Spinal cord (tissue), 10 donors: ENCODE measurements around the gene KIAA1217. TPM values are rescaled to one million over a fixed set of nuclear protein-coding genes. Genes with fewer than 3 reads are reported as not detected.

Experiments used
- DNase-seq, 6 donors: peaks; one replicate each; pipeline versions ENCODE4 v3.0.0 to v3.0.0-alpha.2; 2013 to 2015; ENCODE audit warnings: low spot score in 6 of 6, low read depth in 4 of 6
- H3K27ac ChIP-seq: one replicate; pipeline ENCODE4 v1.5.1; 2013; ENCODE audit warnings: low read depth, low read length, control low read depth
- H3K27me3 ChIP-seq: one replicate; pipeline ENCODE4 v1.6.1; 2013; ENCODE audit warnings: low read length; ENCODE audit not compliant: control insufficient read depth, insufficient read depth
- H3K36me3 ChIP-seq: one replicate; pipeline ENCODE4 v1.6.1; 2013; ENCODE audit warnings: low read length; ENCODE audit not compliant: control insufficient read depth, insufficient read depth
- H3K4me1 ChIP-seq: one replicate; pipeline ENCODE4 v1.6.1; 2013; ENCODE audit warnings: low read length; ENCODE audit not compliant: control insufficient read depth, insufficient read depth
- H3K4me3 ChIP-seq: one replicate; pipeline ENCODE4 v1.5.1; 2013; ENCODE audit warnings: low read depth, low read length, control low read depth
- H3K9me3 ChIP-seq: one replicate; pipeline ENCODE4 v1.6.1; 2013; ENCODE audit warnings: low read length; ENCODE audit not compliant: control insufficient read depth, insufficient read depth
- WGBS: methylation state at CpG from one replicate; pipeline ENCODE4 v1.1.5; 2013; ENCODE audit warnings: missing lambda C conversion rate; ENCODE audit not compliant: insufficient coverage; 5-methylcytosine and 5-hydroxymethylcytosine counted together
- polyA plus RNA-seq, 2 donors: library from polyadenylated mRNA; unstranded; fragments of 120-200 nt; gene quantifications; one replicate each; pipeline ENCODE4 v1.2.1, GENCODE V29; 2013; ENCODE audit not compliant: insufficient read length in 2 of 2
- total RNA-seq, 2 donors: library from RNA; depleted of rRNA in 1 of 2; stranded (reverse); fragments of 120-200 nt in 1 of 2; fragments of >200 nt in 1 of 2; gene quantifications; one replicate each; pipeline versions ENCODE4 v1.2.3 to v1.2.4, GENCODE V29; 2013 to 2014
- donor health status: healthy.

Gene KIAA1217
- total and polyA plus RNA-seq, 4 donors, result 8.7 to 26.7 (median 15.3) TPM

DNA sequence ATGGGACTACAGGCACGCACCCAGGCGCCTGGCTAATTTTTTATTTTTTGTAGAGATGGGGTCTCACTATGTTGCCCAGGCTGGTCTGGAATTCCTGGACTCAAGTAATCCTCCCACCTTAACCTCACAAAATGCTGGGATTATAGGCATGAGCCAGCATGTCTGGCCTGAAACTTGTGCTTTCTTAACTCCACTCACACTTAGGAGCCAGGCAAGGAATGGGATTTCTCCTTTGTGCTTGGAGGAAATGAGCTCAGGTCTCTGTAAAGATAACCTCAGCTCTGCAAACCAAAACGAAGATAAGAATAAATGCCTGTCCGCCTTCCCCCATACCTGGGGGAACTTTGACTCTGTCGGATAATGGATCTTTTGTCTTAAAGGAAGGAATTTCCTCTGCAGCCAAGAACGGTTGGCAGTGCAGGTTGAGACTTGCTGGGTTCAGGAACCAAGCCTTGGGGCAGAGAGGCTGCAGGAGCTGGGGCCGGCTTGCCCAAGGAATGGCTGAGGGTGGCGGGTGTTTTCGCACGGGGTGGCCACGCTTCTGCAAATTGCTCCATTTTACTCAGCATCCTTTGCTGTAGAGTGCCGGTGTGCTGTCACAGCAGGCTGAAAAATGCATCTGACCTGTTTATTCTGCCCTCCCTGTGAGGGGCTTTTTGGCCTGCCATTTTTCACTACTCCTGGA is 174.2 kb downstream of the KIAA1217 start:
- WGBS, result 28% methylated on average over 8 of the region's 12 CpGs
- no peak for DNase-seq
- Histone ChIP-seq H3K4me1 (peaks cover 10% of the 10 kb centered on the region), H3K36me3 (no peaks in the 10 kb centered on the region), H3K27ac (peak overlapping the region; percentile 7), H3K4me3 (no peak overlapping the region), H3K9me3 (no peaks in the 10 kb centered on the region), H3K27me3 (no peaks in the 10 kb centered on the region)

DNA sequence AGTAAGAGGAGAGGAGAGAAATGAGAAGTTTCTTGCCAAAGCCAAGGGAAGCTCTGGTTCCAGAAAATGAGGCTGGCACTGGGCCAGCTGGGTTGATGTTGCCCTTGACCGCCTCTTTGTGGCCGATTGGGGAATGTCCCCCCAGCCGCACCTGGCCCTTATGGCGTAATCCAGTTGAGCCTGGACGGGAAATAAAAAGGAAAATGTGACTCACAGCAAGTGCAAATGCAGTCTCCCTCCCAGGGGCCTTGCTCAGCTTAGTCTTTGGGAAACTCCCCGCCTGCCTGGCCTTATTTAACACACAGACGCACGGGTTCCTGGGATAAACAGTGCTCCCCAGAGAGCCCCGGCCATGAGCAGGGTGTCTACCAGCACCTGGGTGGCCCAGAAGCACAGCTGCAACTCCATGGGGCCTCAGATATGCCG is 174.8 kb downstream of the KIAA1217 start:
- Histone ChIP-seq H3K9me3 (no peaks in the 10 kb centered on the region), H3K36me3 (no peaks in the 10 kb centered on the region), H3K4me1 (peaks cover 10% of the 10 kb centered on the region), H3K27ac (peak overlapping the region; percentile 48), H3K4me3 (no peak overlapping the region), H3K27me3 (no peaks in the 10 kb centered on the region)
- WGBS, result 45% methylated on average over 10 of the region's 10 CpGs
- peak; percentile 19 to 86 (median 42) for DNase-seq

DNA sequence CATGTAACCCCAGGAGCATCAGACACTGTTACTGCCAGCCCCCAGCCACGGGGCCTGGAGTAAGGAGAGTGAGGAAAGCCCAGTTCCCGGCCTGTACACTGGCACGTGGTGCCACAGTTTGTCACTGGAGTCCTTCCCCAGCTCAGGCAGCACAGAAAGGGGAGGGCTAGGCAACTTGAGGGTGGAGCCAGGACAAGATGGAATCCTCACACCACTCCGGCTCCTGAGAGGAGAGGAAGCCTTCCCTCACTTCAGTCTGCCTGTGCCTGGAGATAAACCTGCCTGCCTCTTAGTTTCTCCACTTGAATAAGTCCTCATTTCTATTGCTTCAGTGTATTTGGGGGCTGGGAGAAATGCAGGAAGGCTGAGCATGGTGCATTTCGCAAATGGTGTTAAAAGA is 176.0 kb downstream of the KIAA1217 start:
- no peak overlapping the region for H3K4me3 ChIP-seq
- peaks cover 10% of the 10 kb centered on the region for H3K4me1 ChIP-seq
- no peak for DNase-seq
- no peaks in the 10 kb centered on the region for H3K36me3 ChIP-seq
- H3K9me3 ChIP-seq, result no peaks in the 10 kb centered on the region
- no peaks in the 10 kb centered on the region for H3K27me3 ChIP-seq
- WGBS, result 100% methylated on average over 1 of the region's 5 CpGs
- H3K27ac ChIP-seq, result no peak overlapping the region

DNA sequence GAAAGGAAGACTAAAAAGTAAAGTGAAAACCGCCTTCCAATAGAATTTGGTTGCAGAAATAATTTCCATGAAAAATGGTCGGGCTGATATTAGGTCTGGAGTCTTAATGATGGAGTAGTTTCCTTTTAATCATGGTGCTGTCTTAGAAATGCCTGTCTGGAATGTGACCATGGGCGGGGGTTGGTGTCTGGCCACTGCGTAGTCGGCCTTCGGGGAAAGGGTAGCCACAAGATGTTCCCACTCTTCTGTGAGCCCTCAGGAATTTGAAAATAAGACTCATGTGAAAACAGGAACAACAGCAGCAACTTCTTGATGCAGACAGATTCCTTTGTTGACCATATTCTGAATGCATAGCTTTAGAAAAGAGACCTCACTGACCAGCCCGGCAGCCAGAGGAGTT is 176.8 kb downstream of the KIAA1217 start:
- WGBS, result 87% methylated on average over 7 of the region's 7 CpGs
- H3K27ac ChIP-seq, result no peak overlapping the region
- H3K36me3 ChIP-seq, result no peaks in the 10 kb centered on the region
- DNase-seq, result no peak
- H3K9me3 ChIP-seq, result no peaks in the 10 kb centered on the region
- H3K27me3 ChIP-seq, result no peaks in the 10 kb centered on the region
- no peak overlapping the region for H3K4me3 ChIP-seq
- H3K4me1 ChIP-seq, result peaks cover 10% of the 10 kb centered on the region

DNA sequence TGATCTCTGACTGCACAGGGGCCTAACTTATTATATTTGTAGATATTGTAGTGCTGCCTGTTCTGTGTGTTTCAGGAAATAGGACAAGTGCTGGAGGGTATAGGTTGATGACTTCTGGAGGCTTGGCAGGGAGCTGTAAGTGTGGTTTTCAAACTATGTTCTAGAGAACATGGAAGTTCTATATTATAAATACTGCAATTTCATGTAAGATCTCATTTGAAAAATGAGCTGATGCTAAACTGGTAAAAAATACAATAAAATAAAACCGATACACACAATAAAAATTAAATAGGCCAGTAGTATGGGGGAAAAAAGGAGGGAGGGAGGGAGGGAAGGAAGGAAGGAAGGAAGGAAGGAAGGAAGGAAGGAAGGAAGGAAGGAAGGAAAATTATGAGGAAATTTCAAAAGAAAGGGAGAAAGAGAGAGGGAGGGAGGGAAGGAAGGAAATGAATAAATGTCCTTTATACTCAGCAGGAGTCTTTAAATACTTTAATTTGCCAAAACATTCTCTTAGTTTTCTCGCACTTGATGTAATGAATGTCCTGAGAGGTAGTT is 181.3 kb downstream of the KIAA1217 start:
- H3K27ac ChIP-seq, result no peak overlapping the region
- no peaks in the 10 kb centered on the region for H3K4me1 ChIP-seq
- H3K36me3 ChIP-seq, result no peaks in the 10 kb centered on the region
- no CpG with 5 or more reads among the region's 2 CpGs for WGBS
- H3K9me3 ChIP-seq, result no peaks in the 10 kb centered on the region
- DNase-seq, result no peak
- no peaks in the 10 kb centered on the region for H3K27me3 ChIP-seq
- no peak overlapping the region for H3K4me3 ChIP-seq

DNA sequence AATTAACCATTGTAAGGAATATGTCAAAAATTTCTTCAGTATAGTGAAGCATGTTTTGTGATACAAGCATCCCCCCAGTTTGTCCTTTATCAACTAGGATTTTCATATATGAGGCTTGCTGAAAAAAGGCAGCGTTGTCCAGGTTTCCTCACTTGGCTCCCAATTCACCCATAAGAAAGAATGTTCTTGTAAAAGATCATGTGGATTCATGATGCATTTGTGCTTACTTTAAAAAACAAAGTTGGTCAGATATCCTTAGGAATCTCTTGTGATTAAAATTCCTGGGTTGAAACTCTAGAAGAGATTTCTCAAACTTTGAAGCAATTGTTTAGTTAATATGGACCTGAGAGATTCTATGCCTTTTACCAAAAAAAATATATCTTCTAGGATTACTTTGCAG is 181.8 kb downstream of the KIAA1217 start:
- Histone ChIP-seq H3K27ac (no peak overlapping the region), H3K4me1 (no peaks in the 10 kb centered on the region), H3K9me3 (no peaks in the 10 kb centered on the region), H3K36me3 (no peaks in the 10 kb centered on the region), H3K4me3 (no peak overlapping the region), H3K27me3 (no peaks in the 10 kb centered on the region)
- DNase-seq, result no peak
- WGBS, result no CpG with 5 or more reads among the region's 1 CpG

DNA sequence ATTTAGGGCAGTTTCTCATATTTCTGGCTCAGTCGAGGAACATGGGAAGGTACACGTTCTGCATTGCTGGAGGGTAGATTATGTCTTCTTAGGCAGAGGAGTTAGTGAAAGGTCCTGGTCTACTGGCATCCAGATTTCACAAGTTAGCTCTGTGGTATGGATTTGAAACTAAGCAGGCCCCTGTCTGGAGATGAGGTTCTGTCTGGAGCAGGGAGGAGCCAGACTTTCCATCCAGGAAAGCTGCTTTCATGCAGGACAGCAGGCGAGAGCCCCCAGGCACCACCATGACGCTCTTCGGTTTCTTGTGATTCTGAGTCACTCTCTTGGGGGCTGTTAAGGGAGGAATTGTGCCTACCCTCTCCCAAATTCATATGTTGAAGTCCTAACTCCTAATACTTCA is 184.3 kb downstream of the KIAA1217 start:
- H3K27ac ChIP-seq, result no peak overlapping the region
- H3K4me3 ChIP-seq, result no peak overlapping the region
- no peaks in the 10 kb centered on the region for H3K27me3 ChIP-seq
- H3K4me1 ChIP-seq, result no peaks in the 10 kb centered on the region
- 92% methylated on average over 3 of the region's 5 CpGs for WGBS
- no peaks in the 10 kb centered on the region for H3K9me3 ChIP-seq
- no peak for DNase-seq
- no peaks in the 10 kb centered on the region for H3K36me3 ChIP-seq

DNA sequence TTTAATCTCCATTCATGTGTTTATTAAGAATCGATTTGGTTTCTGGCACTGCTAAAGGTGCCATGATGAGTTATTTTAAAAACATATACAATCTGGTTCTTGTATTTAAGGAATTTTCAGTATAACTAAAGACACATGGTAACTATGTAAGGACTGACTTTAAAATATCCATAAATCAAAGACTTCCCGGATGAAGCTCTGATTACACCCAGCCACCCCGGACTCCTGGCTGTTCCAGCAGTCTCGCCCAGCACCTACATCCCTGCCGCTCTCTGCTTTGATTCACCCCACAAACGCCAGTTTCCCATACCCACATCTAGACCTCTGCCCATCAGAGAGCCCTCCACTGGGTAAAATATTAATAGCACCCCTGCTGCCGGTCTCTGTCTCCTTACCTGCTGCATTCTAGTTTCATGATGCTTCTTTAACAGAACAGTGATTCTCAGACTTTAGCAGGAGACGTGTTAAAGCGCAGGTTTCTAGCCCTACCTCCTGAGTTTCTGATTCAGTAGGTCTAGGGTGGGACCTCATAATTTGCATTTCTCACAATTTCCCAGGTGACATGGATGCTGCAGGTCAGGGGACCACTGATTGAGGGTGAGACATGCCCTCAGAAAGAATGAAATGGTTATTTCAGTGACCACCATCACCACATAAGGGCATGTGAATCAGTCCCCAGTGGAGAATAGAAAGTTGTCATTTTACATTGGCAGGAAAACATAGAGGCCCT is 185.7 kb downstream of the KIAA1217 start:
- H3K4me1 ChIP-seq, result no peaks in the 10 kb centered on the region
- no peaks in the 10 kb centered on the region for H3K9me3 ChIP-seq
- no peaks in the 10 kb centered on the region for H3K27me3 ChIP-seq
- WGBS, result 93% methylated on average over 8 of the region's 9 CpGs
- H3K27ac ChIP-seq, result no peak overlapping the region
- DNase-seq, result no peak
- H3K4me3 ChIP-seq, result no peak overlapping the region
- H3K36me3 ChIP-seq, result no peaks in the 10 kb centered on the region

DNA sequence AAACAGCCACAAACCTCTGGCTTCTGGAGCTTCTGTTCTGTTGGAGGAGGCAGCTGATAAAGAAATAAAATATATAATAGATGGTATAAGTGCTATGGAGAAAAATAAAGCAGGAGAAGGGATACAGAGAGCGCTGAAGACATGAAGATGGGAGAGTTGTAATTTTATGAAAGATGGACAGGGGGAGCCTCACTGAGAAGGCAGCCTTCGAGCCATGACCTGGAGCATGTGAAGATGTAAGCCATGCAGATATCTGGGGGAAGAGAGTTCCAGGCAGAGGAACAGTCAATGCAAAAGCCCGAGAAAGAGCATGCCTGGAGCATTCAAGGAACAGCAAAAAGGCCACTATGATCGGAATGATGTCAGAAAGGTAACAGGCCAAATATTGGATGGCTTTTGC is 187.5 kb downstream of the KIAA1217 start:
- whole genome bisulfite sequencing, result 92% methylated on average over 4 of the region's 4 CpGs
- H3K27ac ChIP-seq, result no peak overlapping the region

DNA sequence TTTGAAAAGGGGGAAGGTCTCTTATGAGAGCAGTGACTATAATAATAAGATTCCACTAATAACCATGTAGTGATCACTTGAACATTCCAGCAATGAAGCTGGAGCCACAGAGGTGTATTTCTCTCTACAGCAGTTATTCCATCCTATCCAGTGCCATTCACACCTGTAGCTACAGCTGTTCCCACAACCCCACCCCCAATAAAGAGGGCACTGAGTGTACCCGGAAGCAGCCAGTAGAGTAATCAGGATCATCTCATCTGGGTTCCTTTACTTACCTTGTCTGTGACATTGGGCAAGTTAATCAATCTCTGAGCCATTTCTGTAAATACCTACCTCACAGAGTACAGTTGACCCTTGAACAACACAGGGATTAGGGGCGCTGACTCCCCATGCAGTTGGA is 188.7 kb downstream of the KIAA1217 start:
- 84% methylated on average over 2 of the region's 2 CpGs for WGBS
- H3K36me3 ChIP-seq, result no peaks in the 10 kb centered on the region
- no peaks in the 10 kb centered on the region for H3K9me3 ChIP-seq
- H3K27ac ChIP-seq, result no peak overlapping the region
- no peak overlapping the region for H3K4me3 ChIP-seq
- H3K4me1 ChIP-seq, result no peaks in the 10 kb centered on the region
- DNase-seq, result no peak
- no peaks in the 10 kb centered on the region for H3K27me3 ChIP-seq

More for the DNA sequence above, 187.5 kb downstream of the KIAA1217 start:
- H3K36me3 ChIP-seq, result no peaks in the 10 kb centered on the region
- no peaks in the 10 kb centered on the region for H3K27me3 ChIP-seq
- DNase-seq, result no peak
- H3K4me3 ChIP-seq, result no peak overlapping the region
- H3K4me1 ChIP-seq, result no peaks in the 10 kb centered on the region
- H3K9me3 ChIP-seq, result no peaks in the 10 kb centered on the region
